ENCODE results near the gene FNIP1.

DNA sequence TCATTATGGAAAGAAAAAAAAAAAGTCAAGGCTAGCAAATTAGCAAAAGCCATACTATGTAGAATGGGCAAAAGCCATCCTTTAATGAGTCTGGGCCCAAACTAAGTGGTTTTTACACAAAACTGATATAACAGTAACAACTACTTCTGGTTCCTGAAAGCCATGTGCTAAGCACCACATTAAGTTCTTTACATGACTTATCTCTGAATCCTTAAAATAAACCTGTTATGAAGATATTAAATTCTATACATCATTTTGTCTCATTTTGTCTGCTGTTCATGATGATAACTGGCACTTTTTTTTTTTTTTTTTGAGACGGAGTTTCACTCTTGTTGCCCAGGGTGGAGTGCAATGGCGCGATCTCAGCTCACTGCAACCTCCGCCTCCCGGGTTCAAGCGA, 5.0 kb downstream of the FNIP1 start:
- TF ChIP-seq NFRKB (IDR thresholded peaks at IDR 0.05) = no peak
- TF ChIP-seq ARNT (IDR thresholded peaks at IDR 0.05) = no peak
- TF ChIP-seq BHLHE40 (IDR thresholded peaks at IDR 0.05; ENCODE audit: borderline replicate concordance) = no peak
- TF ChIP-seq, protein P1, sequence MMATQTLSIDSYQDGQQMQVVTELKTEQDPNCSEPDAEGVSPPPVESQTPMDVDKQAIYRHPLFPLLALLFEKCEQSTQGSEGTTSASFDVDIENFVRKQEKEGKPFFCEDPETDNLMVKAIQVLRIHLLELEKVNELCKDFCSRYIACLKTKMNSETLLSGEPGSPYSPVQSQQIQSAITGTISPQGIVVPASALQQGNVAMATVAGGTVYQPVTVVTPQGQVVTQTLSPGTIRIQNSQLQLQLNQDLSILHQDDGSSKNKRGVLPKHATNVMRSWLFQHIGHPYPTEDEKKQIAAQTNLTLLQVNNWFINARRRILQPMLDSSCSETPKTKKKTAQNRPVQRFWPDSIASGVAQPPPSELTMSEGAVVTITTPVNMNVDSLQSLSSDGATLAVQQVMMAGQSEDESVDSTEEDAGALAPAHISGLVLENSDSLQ (IDR thresholded peaks at IDR 0.05) = no peak
- TF ChIP-seq HDGF (IDR thresholded peaks at IDR 0.05; ENCODE audit: borderline replicate concordance) = no peak
- no peak for TF ChIP-seq TARDBP (IDR thresholded peaks at IDR 0.05)
- TF ChIP-seq CTBP1 (IDR thresholded peaks at IDR 0.05; ENCODE audit: borderline replicate concordance) = no peak
- TF ChIP-seq SP1 (IDR thresholded peaks at IDR 0.05) = no peak
- no peak for TF ChIP-seq ELF4 (IDR thresholded peaks at IDR 0.05)
- TF ChIP-seq L3MBTL2 (conservative IDR thresholded peaks at IDR 0.05) = no peak

Measured in HEK293T (cell line).